HTERT RPE-1 (cell line): Measurements from ENCODE around the gene ICAM2.

ENCODE experiments used
- in situ Hi-C: fragments of 300-500 bp; cut with MboI; formaldehyde crosslinking; loops from 4 replicates; pipeline ENCODE4 v1.14.3; 2020; ENCODE audit warnings: low sequenced_read_pairs

The ICAM2 gene

DNA sequence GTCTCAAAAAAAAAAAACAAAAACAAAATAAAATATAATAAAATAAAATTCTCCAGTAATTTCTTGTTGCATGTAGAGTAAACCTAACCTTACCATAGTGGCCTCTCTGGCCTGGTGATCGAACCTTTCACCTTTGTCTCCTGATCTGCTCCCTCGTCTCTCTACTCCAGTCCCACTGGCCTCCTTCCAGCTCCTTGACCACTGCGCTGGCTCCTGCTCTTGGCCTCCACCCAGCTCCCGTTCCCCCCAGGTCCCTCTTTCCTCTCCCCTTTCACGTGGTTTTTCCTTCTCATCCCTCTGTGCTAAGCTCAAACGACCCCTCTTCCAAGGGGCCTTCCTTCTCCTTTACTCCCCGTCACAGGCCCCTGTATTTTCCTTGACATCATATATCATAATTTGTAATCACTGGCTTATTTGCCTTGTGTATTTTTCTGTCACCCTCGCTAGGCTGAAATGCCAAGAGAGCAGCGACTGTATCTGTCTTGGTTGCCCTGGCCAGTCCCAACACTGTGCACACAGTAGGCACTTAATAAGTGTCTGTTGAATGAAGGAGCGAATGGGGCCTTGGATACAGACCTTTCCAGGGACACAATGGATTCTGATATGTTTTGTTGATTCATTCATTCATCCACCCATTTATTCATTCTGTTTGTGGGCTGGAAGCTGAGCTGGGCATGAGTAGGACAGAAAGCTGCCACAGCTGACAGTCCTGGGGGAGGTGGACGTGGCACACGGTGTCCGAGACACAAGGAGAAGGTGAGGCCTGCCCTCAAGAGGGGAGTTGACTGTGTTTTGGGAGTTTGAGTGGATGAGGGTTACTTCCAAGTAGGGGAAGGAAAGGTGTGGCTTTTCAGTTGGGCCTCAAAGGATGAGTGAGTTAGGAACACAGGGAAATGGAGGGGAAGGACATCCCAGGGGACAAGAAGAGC lies 41.9 kb downstream of the ICAM2 start:
- in situ Hi-C loops, result no loop called here

DNA sequence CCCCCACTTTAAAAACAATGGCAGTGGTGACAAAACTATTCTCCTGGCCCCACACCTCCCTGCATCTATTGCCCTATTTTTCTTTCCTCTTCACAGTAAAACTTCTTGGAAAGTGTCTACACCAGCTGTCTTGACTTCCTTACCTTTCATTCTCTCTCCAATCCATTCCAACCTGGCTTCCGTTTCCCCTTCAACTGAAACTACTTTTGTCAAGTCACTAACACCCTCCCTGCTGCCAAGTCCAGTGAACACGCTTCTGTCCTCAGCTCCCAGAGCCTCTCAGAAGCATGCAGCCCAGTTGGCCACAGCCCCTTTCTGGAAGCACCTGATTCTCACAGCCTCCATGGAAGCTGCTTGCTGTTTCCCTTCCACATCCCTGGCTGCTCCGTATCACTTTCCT lies 43.7 kb downstream of the ICAM2 start:
- in situ Hi-C loops, result no loop called here

- in situ Hi-C loops, result no loop called here
These were observed 44.8 kb downstream of the ICAM2 start for GRCh38 chr17:63975541-63976092.

DNA sequence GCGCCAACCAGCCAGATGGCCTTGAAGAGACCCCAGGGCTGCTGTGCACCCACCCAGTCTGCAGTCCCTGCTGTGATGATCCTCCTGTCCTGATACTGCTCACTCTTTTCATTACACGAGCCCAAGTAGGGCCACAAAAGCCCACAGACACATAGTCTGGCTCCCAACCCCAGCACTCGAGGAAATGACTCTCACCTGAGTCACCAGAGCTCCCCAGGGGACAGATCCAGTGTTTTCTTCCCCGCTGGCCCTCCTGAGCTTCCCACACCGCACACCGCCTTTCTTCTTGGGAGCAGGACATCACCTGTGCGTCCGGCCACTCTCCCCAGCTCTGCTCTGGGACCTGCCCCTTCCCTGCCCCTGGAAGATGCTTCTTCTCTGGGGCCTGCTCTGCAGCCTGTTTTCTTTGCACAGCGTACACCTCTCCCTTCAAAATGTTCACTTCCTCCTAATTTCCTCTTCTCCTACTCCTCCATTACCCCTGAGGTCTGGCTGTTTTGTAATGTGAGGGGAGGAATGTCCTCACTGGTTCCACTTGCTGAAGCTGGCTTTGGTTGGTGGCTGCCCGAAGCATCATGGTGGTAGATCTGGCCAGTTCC lies 45.7 kb downstream of the ICAM2 start:
- in situ Hi-C loops, result no loop called here

DNA sequence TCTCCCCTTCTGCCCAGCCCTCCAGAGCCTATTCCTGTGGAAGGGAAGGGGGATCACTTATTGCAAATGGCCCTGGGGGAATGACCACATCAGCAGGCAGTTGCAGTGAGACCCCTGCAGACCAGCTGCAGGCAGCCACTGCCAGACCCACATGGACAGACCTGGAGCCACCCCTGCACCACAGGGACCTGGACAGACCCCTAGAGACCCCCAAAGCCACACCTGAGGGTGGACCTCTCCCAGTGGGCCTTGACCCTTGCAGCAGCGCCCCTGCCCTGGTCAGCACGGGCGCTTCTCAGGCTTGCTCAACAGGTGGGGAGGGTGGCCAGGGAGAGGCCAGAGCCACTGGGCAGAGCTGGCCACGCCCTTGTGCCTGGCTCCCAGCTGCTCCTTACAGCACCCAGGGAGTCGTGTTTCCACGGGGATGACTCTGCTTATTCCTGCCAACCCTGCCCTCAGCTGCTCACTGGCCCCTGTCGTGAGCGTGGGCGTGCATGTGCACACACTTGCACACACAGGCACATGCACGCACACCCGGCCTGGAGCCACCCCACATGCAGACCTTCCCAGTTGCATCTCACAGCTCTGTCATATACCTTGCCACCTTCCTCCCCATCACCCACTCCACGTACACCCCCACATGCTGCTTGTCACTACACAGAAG lies 46.4 kb downstream of the ICAM2 start:
- in situ Hi-C loops, result no loop called here

DNA sequence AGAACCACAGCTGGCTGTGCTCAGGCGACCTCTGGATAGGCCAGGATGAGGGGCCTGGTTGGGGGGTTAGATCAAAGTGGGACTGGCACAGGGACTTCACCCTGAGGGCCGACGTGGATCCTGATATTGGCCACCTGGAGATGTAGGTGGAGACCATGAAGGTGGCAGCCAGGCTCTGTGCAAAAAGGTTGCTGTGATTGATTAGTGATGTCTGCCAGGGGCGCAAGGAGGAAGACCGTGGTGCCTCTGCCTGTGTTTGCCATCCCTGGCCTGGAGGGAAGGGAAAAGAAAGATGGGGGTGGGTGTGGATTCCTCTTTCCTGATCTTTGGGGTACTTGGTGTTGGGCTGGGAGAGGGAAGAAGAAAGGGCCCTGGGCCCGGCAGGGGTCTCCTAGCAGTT lies 47.2 kb downstream of the ICAM2 start:
- in situ Hi-C loops, result no loop called here

GRCh38 chr17:63972796-63973195 lies 47.6 kb downstream of the ICAM2 start, which contains the start of gene SCN4A:
TSS of gene SCN4A (minus strand) at chr17:63972918. CDS start at chr17:63972841, 77 bp downstream.
- in situ Hi-C loops, result no loop called here

DNA sequence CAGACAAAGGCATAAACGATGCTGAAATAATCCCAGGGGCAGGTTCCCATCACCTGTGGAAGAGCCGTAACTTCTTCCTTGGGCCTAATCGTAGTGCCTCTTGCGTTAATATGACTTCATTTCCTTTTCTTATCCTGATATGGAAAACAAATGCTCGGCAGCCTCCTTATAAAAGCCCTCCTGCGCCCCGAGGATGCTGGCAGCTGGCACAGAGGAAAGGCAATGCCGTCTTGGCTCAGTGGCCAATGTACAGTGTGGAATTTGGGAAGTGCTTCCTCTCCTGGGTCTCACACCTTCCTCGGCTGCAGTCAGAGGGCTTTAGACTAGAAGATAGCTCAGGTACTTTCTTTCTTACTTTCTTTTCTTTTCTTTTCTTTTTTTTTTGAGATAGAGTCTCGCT lies 51.2 kb downstream of the ICAM2 start:
- in situ Hi-C loops, result no loop called here

DNA sequence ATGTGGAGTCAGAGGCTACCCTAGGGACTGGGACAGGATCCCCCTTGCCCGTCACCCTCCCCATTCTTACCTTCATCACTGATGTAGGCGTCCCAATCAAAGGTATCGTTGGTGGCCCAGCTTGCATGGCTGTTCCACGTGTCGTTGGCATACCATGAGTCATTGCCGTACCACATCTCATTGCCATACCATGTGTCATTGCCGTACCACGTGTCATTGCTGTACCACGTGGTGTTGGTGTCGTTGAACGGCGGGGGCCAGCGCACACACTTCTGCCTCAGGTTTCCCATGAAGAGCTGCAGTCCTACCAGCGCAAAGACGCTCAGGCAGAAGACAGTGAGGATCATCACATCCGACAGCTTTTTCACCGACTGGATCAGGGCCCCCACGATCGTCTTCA lies 52.5 kb downstream of the ICAM2 start:
- in situ Hi-C loops, result no loop called here

DNA sequence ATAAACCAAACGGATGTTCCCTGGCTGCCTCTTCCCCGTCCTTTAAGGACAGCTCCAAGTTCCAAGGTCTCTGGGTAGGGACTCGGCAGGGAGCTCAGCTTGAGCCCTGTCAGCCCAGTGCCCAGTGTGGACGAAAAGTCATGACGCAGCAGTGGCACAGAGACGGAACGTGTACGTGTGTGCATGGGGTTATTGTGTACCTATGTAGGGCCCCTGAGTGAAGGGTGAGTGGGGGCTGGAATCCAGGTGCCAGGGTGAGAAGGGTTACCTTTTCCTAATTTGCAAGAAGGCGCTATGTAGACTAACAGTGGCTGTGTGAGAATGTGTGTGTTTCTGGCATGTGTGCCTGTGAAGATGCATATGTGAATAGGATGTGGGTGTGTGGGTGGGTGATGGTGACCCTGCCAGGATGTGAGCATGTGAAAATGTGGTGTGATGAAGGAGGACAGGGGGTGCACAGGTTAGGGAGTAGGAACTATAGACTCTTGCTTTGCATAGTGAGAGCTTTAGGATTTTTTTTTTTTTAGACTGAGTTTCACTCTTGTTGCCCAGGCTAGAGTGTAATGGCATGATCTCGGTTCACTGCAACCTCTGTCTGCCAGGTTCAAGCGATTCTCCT lies 53.7 kb downstream of the ICAM2 start:
- in situ Hi-C loops, result no loop called here

DNA sequence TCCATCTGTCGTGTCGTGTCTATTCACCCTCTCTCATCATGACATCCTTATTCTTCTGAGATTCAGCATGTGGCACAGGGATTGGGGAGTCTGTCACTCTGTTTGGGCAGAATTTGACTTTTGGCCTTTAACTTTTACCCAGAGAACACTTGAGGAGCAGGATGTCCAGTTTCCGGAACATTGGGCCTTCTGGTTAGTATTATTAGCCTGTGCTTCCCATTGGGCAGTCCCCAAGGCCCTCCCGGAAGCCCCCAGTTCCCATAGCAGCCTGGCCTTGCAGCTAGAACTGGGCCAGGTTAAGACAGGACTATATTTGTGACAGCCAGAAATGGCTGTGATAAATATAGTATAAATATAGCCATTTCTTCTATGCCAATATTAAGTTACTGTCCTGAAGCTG lies 57.3 kb downstream of the ICAM2 start:
- in situ Hi-C loops, result no loop called here

DNA sequence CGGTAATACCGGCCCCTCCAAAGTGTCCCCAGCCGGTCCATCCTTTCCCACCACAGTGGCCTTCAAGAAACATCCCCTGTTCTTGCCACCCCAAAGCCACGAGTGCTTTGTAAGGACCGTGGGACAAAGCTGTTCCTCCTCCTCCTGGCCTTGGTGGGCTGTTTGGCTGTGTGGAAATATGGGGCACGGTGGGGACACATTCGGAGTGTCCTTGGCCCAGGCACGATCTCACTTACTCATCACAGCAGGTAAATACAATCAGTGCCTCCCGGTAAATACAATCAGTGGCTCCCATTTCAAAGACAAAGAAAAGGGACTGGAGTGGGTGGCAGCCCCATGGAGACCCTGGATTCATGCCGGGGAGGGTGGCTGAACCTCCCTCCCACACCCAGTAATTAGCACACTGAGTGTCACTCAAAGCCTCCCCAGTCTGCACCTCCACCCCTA lies 58.1 kb downstream of the ICAM2 start:
- in situ Hi-C loops, result no loop called here

GRCh38 chr17:63961355-63962212 lies 58.8 kb downstream of the ICAM2 start:
- in situ Hi-C loops, result no loop called here

DNA sequence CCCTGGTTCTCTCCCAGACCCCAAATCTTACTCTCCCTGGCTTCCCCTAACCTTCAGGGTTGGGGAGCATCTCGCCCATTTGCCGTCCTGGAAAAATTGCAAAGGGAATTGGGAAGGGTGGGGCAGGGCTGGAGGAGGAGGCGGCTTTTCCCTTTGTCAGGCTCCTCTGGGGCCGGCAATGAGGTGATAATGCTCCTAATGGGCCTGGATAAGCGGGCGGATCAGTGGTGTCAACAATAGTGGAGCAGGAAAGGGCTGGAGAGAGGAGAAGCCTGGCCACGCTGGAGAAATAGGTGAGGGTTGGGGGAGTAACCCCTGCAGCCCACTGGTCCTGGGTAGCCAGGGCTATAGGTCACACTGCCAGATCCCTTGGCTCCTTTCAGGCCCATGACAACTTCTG lies 60.0 kb downstream of the ICAM2 start:
- in situ Hi-C loops, result no loop called here

- in situ Hi-C loops, result no loop called here
These were observed 60.4 kb downstream of the ICAM2 start for GRCh38 chr17:63960006-63960405.

DNA sequence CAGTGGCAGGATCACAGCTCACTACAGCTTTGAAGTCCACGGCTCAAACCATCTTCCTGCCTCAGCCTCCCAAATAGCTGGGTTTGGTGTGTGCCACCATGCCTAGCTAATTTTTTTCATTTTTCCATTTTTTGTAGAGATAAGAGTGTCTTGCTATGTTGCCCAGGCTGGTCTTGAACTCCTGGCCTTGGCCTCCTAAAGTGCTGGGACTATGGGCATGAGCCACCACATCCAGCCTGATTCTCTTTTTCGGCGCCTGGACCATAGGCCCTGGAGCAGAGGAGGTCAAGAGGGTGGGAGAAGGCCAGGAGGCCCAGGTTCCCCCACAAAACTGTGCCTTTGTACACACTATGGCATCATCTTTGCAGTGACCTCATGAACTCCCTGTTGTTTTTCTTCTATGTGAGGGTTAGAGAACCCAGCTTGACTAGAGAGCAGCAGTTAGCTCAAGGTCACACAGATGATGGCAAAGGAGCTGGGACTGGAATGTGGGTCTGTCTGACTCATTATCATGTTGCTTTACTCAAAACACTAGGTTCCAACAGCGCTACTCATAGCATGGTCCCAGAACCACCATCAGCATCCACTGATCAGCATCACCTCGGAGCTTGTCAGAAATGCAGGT lies 64.0 kb downstream of the ICAM2 start:
- in situ Hi-C loops, result no loop called here

GRCh38 chr17:63955791-63956190 lies 64.6 kb downstream of the ICAM2 start:
- in situ Hi-C loops, result no loop called here

- in situ Hi-C loops, result no loop called here
These were observed 65.2 kb downstream of the ICAM2 start for GRCh38 chr17:63955232-63955631.

DNA sequence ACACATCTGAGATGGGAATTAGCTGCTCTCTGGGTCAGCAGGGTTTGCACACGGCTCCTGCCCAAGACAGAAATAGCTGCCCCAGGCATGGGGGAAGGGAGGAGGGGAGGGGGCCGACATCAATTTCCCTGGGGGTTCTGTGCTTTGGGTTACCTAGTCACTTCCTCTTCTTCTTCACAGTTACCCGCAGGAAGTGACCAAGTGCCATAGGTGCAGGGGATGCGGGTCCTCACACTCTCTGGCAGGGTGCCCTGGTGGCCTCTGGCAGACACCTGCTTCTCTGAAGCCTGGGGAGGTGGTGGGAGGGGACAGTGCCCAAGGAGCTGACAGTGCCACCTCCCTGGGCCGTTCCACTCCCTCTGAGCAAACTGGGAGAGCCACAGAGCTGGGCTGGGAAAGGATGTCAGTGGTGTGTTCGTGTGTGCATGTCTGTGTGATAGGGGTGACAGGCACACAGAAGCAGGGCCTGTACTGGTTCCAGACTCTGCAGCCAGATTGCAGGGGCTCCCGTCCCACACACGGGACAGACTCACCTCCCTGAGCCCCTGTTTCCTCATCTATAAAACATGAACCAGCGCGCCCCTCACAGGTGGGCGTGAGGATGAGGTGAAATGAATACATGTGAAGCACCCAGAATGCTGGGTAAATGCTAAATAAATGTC lies 65.9 kb downstream of the ICAM2 start:
- in situ Hi-C loops, result no loop called here
